Transverse colon (tissue), 4 donors: ENCODE results near the gene RGP1. TPM values are rescaled to one million over a fixed set of nuclear protein-coding genes. Genes with fewer than 3 reads are reported as not detected.
A peak's percentile ranks its signal among the peaks of the same experiment; 100 is the strongest.

Source experiments
- DNase-seq: peaks from one replicate; pipeline ENCODE4 v3.0.0-alpha.2; 2019
- H3K27ac ChIP-seq, 4 donors: fragments of 200-600 bp; sonication (generic); 2 replicates each; pipeline ENCODE4 v1.5.1; 2016 to 2018; ENCODE audit warnings: inconsistent platforms in 4 of 4
- H3K27me3 ChIP-seq: fragments of 200-600 bp; sonication (generic); 2 replicates; pipeline ENCODE4 v1.5.1; 2017; ENCODE audit warnings: inconsistent platforms
- H3K36me3 ChIP-seq, 4 donors: fragments of 200-600 bp; sonication (generic); 2 replicates each; pipeline ENCODE4 v1.5.1; 2017 to 2019; ENCODE audit warnings: inconsistent platforms in 4 of 4
- H3K4me1 ChIP-seq, 4 donors: fragments of 200-600 bp; sonication (generic); 2 replicates each; pipeline ENCODE4 v1.5.1; 2017 to 2020; ENCODE audit warnings: inconsistent platforms in 4 of 4
- H3K4me3 ChIP-seq, 4 donors: fragments of 200-600 bp; sonication (generic); 1 replicate in 1 of 4; 2 replicates in 3 of 4; pipeline versions ENCODE4 v1.5.1 to v1.6.1; 2017 to 2019; ENCODE audit warnings: inconsistent platforms in 4 of 4
- H3K9me3 ChIP-seq, 2 donors: fragments of 200-600 bp; sonication (generic); 2 replicates each; pipeline ENCODE4 v1.5.1; 2017 to 2019; ENCODE audit warnings: inconsistent platforms in 2 of 2
- EP300 ChIP-seq: sonication (generic); formaldehyde crosslinking; IDR thresholded peaks from one replicate; pipeline ENCODE4 v1.6.1; 2017; ENCODE audit warnings: antibody characterized with exemption, low read depth
- POLR2A ChIP-seq: fragments of 450-650 bp; IDR thresholded peaks from one replicate; pipeline ENCODE4 v1.6.1; 2016; ENCODE audit warnings: antibody characterized with exemption, mild to moderate bottlenecking, moderate library complexity
- POLR2AphosphoS5 ChIP-seq, 3 donors: sonication (generic); formaldehyde crosslinking; IDR thresholded peaks; one replicate each; pipeline ENCODE4 v1.6.1; 2016; ENCODE audit warnings: antibody characterized with exemption in 3 of 3
- WGBS, 2 donors: methylation state at CpG; one replicate each; pipeline ENCODE4 v1.1.5; 2018; ENCODE audit warnings: low coverage in 1 of 2; 5-methylcytosine and 5-hydroxymethylcytosine counted together
- in situ Hi-C, 4 donors: fragments of 200-750 bp; cut with MboI; loops; one replicate each; pipeline versions ENCODE4 v1.15.0 to v1.15.1; 2017; ENCODE audit warnings: low sequenced_read_pairs in 3 of 4, low pct_ligation_motif_present in 1 of 4, low pct_unique_long_range_greater_than_20kb in 1 of 4
- intact Hi-C: fragments of 100-400 bp; cut with DNase I; formaldehyde crosslinking; loops from one replicate; pipeline ENCODE4 v1.15.1; 2023; ENCODE audit warnings: low total_unique reads
- total RNA-seq, 4 donors: library from RNA; depleted of rRNA; stranded (reverse); fragments of >200 nt; gene quantifications; one replicate each; pipeline ENCODE4 v1.1.0, GENCODE V29; 2016
- TF ChIP-seq, protein P1 (sequence below), 5 experiments: fragments of 200-600 bp in 3 of 5; fragments of 450-650 bp in 2 of 5; sonication (generic) in 3 of 5; IDR thresholded peaks; 1 replicate in 2 of 5; 2 replicates in 3 of 5; pipeline ENCODE4 v1.5.1; 2016 to 2017; ENCODE audit warnings: antibody characterized with exemption in 5 of 5, inconsistent platforms in 3 of 5, mild to moderate bottlenecking in 2 of 5, moderate library complexity in 1 of 5

RGP1 gene
- total RNA-seq, 4 donors from 2014 or later, result 30.3 to 47.5 (median 43.7) TPM

GRCh38 chr9:35723908-35724307, 25.2 kb upstream of the RGP1 start:
- intact Hi-C loops, result no loop called here
- no peak for DNase-seq
- in situ Hi-C loops, result no loop called here
- H3K4me3 ChIP-seq, result no peak overlapping the region
- peaks cover 24 to 34% (median 30%) of the 10 kb centered on the region in 4 donors for H3K4me1 ChIP-seq
- H3K36me3 ChIP-seq, result peaks cover 2 to 64% (median 34%) of the 10 kb centered on the region in 4 donors
- no peaks in the 10 kb centered on the region for H3K27me3 ChIP-seq
- WGBS, 2 donors, result 96% methylated on average over 6 of the region's 8 CpGs; no CpG with 5 or more reads in 1 of the 2 donors
- H3K9me3 ChIP-seq, result no peaks in the 10 kb centered on the region
- TF ChIP-seq POLR2AphosphoS5 (IDR thresholded peaks at IDR 0.05) (no peak), POLR2A (no peak), EP300 (no peak)
- TF ChIP-seq, protein P1, sequence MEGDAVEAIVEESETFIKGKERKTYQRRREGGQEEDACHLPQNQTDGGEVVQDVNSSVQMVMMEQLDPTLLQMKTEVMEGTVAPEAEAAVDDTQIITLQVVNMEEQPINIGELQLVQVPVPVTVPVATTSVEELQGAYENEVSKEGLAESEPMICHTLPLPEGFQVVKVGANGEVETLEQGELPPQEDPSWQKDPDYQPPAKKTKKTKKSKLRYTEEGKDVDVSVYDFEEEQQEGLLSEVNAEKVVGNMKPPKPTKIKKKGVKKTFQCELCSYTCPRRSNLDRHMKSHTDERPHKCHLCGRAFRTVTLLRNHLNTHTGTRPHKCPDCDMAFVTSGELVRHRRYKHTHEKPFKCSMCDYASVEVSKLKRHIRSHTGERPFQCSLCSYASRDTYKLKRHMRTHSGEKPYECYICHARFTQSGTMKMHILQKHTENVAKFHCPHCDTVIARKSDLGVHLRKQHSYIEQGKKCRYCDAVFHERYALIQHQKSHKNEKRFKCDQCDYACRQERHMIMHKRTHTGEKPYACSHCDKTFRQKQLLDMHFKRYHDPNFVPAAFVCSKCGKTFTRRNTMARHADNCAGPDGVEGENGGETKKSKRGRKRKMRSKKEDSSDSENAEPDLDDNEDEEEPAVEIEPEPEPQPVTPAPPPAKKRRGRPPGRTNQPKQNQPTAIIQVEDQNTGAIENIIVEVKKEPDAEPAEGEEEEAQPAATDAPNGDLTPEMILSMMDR (IDR thresholded peaks at IDR 0.05), result no peak
- no peak overlapping the region for H3K27ac ChIP-seq

GRCh38 chr9:35725362-35725761, 23.7 kb upstream of the RGP1 start:
- peak overlapping the region; percentile 94 to 98 (median 97) for H3K27ac ChIP-seq
- no peaks in the 10 kb centered on the region for H3K9me3 ChIP-seq
- DNase-seq, result no peak
- in situ Hi-C loops, result no loop called here
- intact Hi-C loops, result loop anchor here (5.0 kb wide), 1 partner anchor 68 kb away; the partner anchor contains the start of genes CCDC107 and RMRP
- peaks cover 29 to 48% (median 44%) of the 10 kb centered on the region in 4 donors for H3K4me1 ChIP-seq
- peaks cover 2 to 50% (median 26%) of the 10 kb centered on the region in 4 donors for H3K36me3 ChIP-seq
- TF ChIP-seq, protein P1 (IDR thresholded peaks at IDR 0.05), result no peak
- TF ChIP-seq POLR2AphosphoS5 (IDR thresholded peaks at IDR 0.05), result no peak
- no peak for TF ChIP-seq EP300
- no peak for TF ChIP-seq POLR2A
- no peak overlapping the region for H3K4me3 ChIP-seq
- H3K27me3 ChIP-seq, result no peaks in the 10 kb centered on the region
- 80% methylated on average over 11 of the region's 11 CpGs; no CpG with 5 or more reads in 1 of the 2 donors for WGBS, 2 donors

GRCh38 chr9:35726931-35727330, 22.2 kb upstream of the RGP1 start:
- H3K9me3 ChIP-seq, result no peaks in the 10 kb centered on the region
- peak overlapping the region; percentile 94 to 98 (median 97) for H3K27ac ChIP-seq
- peak in 1 of 3 donors; percentile 16 for TF ChIP-seq POLR2AphosphoS5 (IDR thresholded peaks at IDR 0.05)
- TF ChIP-seq EP300, result no peak
- 42 to 50% methylated on average over 1 to 3 of the region's 3 CpGs for WGBS, 2 donors
- peaks cover 35 to 55% (median 54%) of the 10 kb centered on the region in 4 donors for H3K4me1 ChIP-seq
- peak; percentile 49 for DNase-seq
- H3K36me3 ChIP-seq, result peaks cover 0 to 34% (median 19%) of the 10 kb centered on the region in 4 donors
- H3K4me3 ChIP-seq, result peak overlapping the region in 1 of 4 donors; percentile 83
- in situ Hi-C loops (no loop called here), intact Hi-C loops (loop anchor here (5.0 kb wide), 1 partner anchor 70 kb away; the partner anchor contains the start of genes CCDC107 and RMRP)
- H3K27me3 ChIP-seq, result no peaks in the 10 kb centered on the region

DNA sequence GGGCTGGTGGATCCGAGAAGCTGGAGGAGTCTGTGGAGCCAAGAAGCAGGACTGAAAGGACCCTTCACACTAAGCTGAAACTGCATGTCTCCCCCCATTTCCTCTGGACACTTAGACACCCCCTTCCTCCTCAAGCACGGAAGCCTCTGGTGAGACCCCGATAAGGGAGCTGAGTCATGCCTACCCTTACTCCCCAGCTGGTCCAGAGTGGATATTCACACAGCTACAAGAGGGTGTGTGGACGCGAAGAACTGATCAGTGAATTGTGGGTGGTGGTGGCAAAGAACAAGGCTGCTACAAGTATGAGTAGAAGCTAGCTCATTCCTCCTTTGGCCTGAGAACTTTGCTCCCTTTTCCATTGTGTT, 21.4 kb upstream of the RGP1 start:
- Histone ChIP-seq H3K4me1 (peaks cover 35 to 55% (median 54%) of the 10 kb centered on the region in 4 donors), H3K27me3 (no peaks in the 10 kb centered on the region), H3K9me3 (no peaks in the 10 kb centered on the region), H3K4me3 (peak overlapping the region in 2 of 4 donors; percentile 74 to 83), H3K27ac (peak overlapping the region; percentile 94 to 98 (median 97)), H3K36me3 (peaks cover 0 to 28% (median 15%) of the 10 kb centered on the region in 4 donors)
- intact Hi-C loops, result loop anchor here (5.0 kb wide), 1 partner anchor 70 kb away; the partner anchor contains the start of genes CCDC107 and RMRP
- in situ Hi-C loops, result no loop called here
- TF ChIP-seq POLR2AphosphoS5 (IDR thresholded peaks at IDR 0.05), result no peak
- no peak for TF ChIP-seq POLR2A
- TF ChIP-seq, protein P1 (IDR thresholded peaks at IDR 0.05), result no peak
- TF ChIP-seq EP300, result no peak
- 39% methylated on average over 5 of the region's 5 CpGs; no CpG with 5 or more reads in 1 of the 2 donors for WGBS, 2 donors
- DNase-seq, result no peak
